GM18499 (cell line): ENCODE results near the gene SIGLEC15.

Experiments used
- ATAC-seq: cut with Tn5 transposase; IDR thresholded peaks from one replicate; pipeline ENCODE4 v1.9.1; 2021; ENCODE audit warnings: moderate number of reproducible peaks; ENCODE audit not compliant: insufficient read depth, unreplicated experiment

SIGLEC15 gene

GRCh38 chr18:45871431-45872084 is 46.1 kb downstream of the SIGLEC15 start:
- ATAC-seq = no peak

GRCh38 chr18:45874491-45875184 is 49.2 kb downstream of the SIGLEC15 start:
- ATAC-seq = peak; percentile 89

GRCh38 chr18:45876161-45876560 is 50.7 kb downstream of the SIGLEC15 start:
- ATAC-seq = no peak

- ATAC-seq = no peak
Observed at GRCh38 chr18:45877403-45877802, 51.9 kb downstream of the SIGLEC15 start.

GRCh38 chr18:45879681-45880655 is 54.5 kb downstream of the SIGLEC15 start:
- peak; percentile 58 for ATAC-seq

GRCh38 chr18:45880876-45881558 is 55.5 kb downstream of the SIGLEC15 start:
- no peak for ATAC-seq

GRCh38 chr18:45887585-45887984 is 62.1 kb downstream of the SIGLEC15 start:
- no peak for ATAC-seq

- ATAC-seq = no peak
Observed at GRCh38 chr18:45889419-45890064, 64.1 kb downstream of the SIGLEC15 start.

- no peak for ATAC-seq
Observed at GRCh38 chr18:45890606-45891005, 65.1 kb downstream of the SIGLEC15 start.

GRCh38 chr18:45891806-45892205 is 66.3 kb downstream of the SIGLEC15 start:
- no peak for ATAC-seq
